SK-N-SH (cell line): Measurements from ENCODE around the gene ZCCHC7. TPM values are rescaled to one million over a fixed set of nuclear protein-coding genes. Genes with fewer than 3 reads are reported as not detected.
"Not testable (repeated sequence)": the region's sequence is repeated elsewhere in the genome, so short reads cannot be mapped to it uniquely, and the experiment has no call there.

Source experiments
- CTCF ChIA-PET: fragments of 300-600, 350-600 bp; formaldehyde crosslinking; extraction: SDS; loops from one replicate; lab custom pipeline; 2021; lab: Yijun Ruan, JAX
- POLR2A ChIA-PET: fragments of 350-600 bp; sonication (Branson Sonifier 250); formaldehyde crosslinking; extraction: SDS; loops from one replicate; lab custom pipeline; 2020; ENCODE audit warnings: antibody characterized with exemption, inconsistent platforms; lab: Yijun Ruan, JAX
- DNase-seq: peaks from one replicate; pipeline ENCODE4 v3.0.0; 2012
- H2AFZ ChIP-seq: fragments of 200-600 bp; sonication (generic); 2 replicates; pipeline ENCODE4 v1.8.1; 2016; ENCODE audit warnings: antibody characterized with exemption, mild to moderate bottlenecking, low read depth
- H3F3A ChIP-seq: fragments of 200-600 bp; sonication (generic); replicated peaks from 2 replicates; pipeline ENCODE3; 2016; ENCODE audit warnings: antibody characterized with exemption, mild to moderate bottlenecking; ENCODE audit not compliant: insufficient read depth
- H3K27ac ChIP-seq, 2 experiments: fragments of 200-500 bp in 1 of 2; fragments of 200-600 bp in 1 of 2; sonication (Bioruptor generic) in 1 of 2; sonication (generic), shearing (Covaris generic) in 1 of 2; 2 replicates each; pipeline versions ENCODE4 v1.5.1 to v1.6.1; 2014 to 2016; ENCODE audit warnings: low read depth in 2 of 2, inconsistent platforms in 1 of 2, low read length in 1 of 2, mild to moderate bottlenecking in 1 of 2, mixed read lengths in 1 of 2
- H3K27me3 ChIP-seq: fragments of 200-600 bp; sonication (generic), shearing (Covaris generic); 2 replicates; pipeline ENCODE4 v1.6.1; 2016; ENCODE audit warnings: mixed run types; ENCODE audit not compliant: insufficient read depth
- H3K36me3 ChIP-seq, 2 experiments: fragments of 200-500 bp in 1 of 2; fragments of 200-600 bp in 1 of 2; sonication (Bioruptor generic) in 1 of 2; sonication (generic) in 1 of 2; replicated peaks in 1 of 2; 2 replicates each; pipeline versions ENCODE3 to v1.5.1; 2014 to 2016; ENCODE audit warnings: low read length in 1 of 2, mild to moderate bottlenecking in 1 of 2; ENCODE audit not compliant: insufficient read depth in 2 of 2, control insufficient read depth in 1 of 2
- H3K4me1 ChIP-seq, 2 experiments: fragments of 200-500 bp in 1 of 2; fragments of 200-600 bp in 1 of 2; sonication (Bioruptor generic) in 1 of 2; sonication (generic), shearing (Covaris generic) in 1 of 2; 2 replicates each; pipeline versions ENCODE4 v1.5.1 to v1.6.1; 2014 to 2016; ENCODE audit warnings: low read depth in 1 of 2, low read length in 1 of 2, mixed run types in 1 of 2; ENCODE audit not compliant: insufficient read depth in 2 of 2, control insufficient read depth in 1 of 2
- H3K4me2 ChIP-seq: fragments of 200-600 bp; sonication (generic), shearing (Covaris generic); 2 replicates; pipeline ENCODE4 v1.6.1; 2017; ENCODE audit warnings: mixed run types
- H3K4me3 ChIP-seq, 2 experiments: fragments of 200-500 bp in 1 of 2; fragments of 200-600 bp in 1 of 2; sonication (Bioruptor generic) in 1 of 2; sonication (generic), shearing (Covaris generic) in 1 of 2; 2 replicates each; pipeline versions ENCODE4 v1.5.1 to v1.8.1; 2014 to 2016; ENCODE audit warnings: low read depth in 2 of 2, inconsistent platforms in 1 of 2, low read length in 1 of 2, mild to moderate bottlenecking in 1 of 2, mixed read lengths in 1 of 2, moderate library complexity in 1 of 2
- H3K79me2 ChIP-seq: fragments of 200-600 bp; sonication (generic); 2 replicates; pipeline ENCODE4 v1.8.1; 2017; ENCODE audit warnings: mild to moderate bottlenecking; ENCODE audit not compliant: insufficient read depth
- H3K9ac ChIP-seq: fragments of 200-600 bp; sonication (generic); 2 replicates; pipeline ENCODE4 v1.6.1; 2017; ENCODE audit warnings: mixed run types
- H3K9me2 ChIP-seq: fragments of 200-600 bp; sonication (generic); 2 replicates; pipeline ENCODE4 v1.6.1; 2017; ENCODE audit warnings: mixed run types
- H3K9me3 ChIP-seq: fragments of 200-600 bp; sonication (generic); 2 replicates; pipeline ENCODE4 v1.6.1; 2017; ENCODE audit warnings: mixed run types, mild to moderate bottlenecking, moderate library complexity
- H4K20me1 ChIP-seq: fragments of 200-600 bp; sonication (generic); 2 replicates; pipeline ENCODE4 v1.6.1; 2017; ENCODE audit warnings: mild to moderate bottlenecking, mixed run types; ENCODE audit not compliant: insufficient read depth
- PBX3 ChIP-seq: IDR thresholded peaks from 2 replicates; pipeline ENCODE4; 2012
- POLR2AphosphoS5 ChIP-seq: IDR thresholded peaks from 2 replicates; pipeline ENCODE4 v1.6.1; 2012; ENCODE audit warnings: low read depth, low read length
- TAF1 ChIP-seq: IDR thresholded peaks from 2 replicates; pipeline ENCODE4 v1.6.1; 2012; ENCODE audit warnings: low read depth, mild to moderate bottlenecking, low read length, moderate library complexity, borderline replicate concordance
- TCF12 ChIP-seq: IDR thresholded peaks from 2 replicates; pipeline ENCODE4 v1.4.0; 2012
- TEAD4 ChIP-seq: IDR thresholded peaks from 2 replicates; pipeline ENCODE4 v1.4.0; 2012; ENCODE audit warnings: mild to moderate bottlenecking, borderline replicate concordance; ENCODE audit not compliant: insufficient read depth
- WGBS: methylation state at CpG from one replicate; pipeline ENCODE4 v1.1.6; 2017; ENCODE audit warnings: low lambda C conversion rate; 5-methylcytosine and 5-hydroxymethylcytosine counted together
- polyA plus RNA-seq, 3 experiments: library from polyadenylated mRNA; depleted of rRNA; stranded (reverse); fragments of >200 nt; gene quantifications; 2 replicates each; pipeline ENCODE4 v1.2.3, GENCODE V29; 2012
- TF ChIP-seq, protein P1 (sequence below): IDR thresholded peaks from 2 replicates; pipeline ENCODE4 v1.6.1; 2012; ENCODE audit warnings: mild to moderate bottlenecking, low read depth, low read length, moderate library complexity
- TF ChIP-seq, protein P2 (sequence below): IDR thresholded peaks from 2 replicates; pipeline ENCODE4 v1.4.0; 2012; ENCODE audit warnings: low read depth, borderline replicate concordance

The ZCCHC7 gene
- polyA plus RNA-seq, 1 of the 3 experiments (the other 2 are of a cell fraction), result 12.6 TPM

- TF ChIP-seq, protein P1, sequence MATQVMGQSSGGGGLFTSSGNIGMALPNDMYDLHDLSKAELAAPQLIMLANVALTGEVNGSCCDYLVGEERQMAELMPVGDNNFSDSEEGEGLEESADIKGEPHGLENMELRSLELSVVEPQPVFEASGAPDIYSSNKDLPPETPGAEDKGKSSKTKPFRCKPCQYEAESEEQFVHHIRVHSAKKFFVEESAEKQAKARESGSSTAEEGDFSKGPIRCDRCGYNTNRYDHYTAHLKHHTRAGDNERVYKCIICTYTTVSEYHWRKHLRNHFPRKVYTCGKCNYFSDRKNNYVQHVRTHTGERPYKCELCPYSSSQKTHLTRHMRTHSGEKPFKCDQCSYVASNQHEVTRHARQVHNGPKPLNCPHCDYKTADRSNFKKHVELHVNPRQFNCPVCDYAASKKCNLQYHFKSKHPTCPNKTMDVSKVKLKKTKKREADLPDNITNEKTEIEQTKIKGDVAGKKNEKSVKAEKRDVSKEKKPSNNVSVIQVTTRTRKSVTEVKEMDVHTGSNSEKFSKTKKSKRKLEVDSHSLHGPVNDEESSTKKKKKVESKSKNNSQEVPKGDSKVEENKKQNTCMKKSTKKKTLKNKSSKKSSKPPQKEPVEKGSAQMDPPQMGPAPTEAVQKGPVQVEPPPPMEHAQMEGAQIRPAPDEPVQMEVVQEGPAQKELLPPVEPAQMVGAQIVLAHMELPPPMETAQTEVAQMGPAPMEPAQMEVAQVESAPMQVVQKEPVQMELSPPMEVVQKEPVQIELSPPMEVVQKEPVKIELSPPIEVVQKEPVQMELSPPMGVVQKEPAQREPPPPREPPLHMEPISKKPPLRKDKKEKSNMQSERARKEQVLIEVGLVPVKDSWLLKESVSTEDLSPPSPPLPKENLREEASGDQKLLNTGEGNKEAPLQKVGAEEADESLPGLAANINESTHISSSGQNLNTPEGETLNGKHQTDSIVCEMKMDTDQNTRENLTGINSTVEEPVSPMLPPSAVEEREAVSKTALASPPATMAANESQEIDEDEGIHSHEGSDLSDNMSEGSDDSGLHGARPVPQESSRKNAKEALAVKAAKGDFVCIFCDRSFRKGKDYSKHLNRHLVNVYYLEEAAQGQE, result no peak
- TF ChIP-seq TEAD4, result no peak
These were observed 12.7 kb upstream of the ZCCHC7 start (continued) for GRCh38 chr9:37107701-37108100.

DNA sequence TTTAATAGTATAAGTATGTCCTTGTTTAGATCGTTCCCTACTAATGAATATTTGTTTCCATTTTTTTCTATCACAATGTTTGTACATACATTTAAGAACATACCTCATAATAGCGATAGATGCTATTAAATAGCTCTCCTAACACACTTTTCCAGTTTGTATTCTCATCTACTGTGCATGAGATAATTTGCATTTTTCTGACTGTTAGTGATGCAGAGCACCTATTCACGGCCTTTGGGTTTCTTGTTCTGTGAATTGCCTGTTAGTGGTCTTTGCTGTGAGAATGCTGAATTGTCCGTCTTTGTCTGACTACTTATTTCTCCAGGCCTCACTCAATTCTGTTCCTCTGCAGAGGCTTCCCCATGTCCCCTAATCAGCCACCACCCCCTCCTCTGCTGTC lies 5.9 kb upstream of the ZCCHC7 start:
- H3F3A ChIP-seq, CTCF ChIA-PET, H3K4me1 ChIP-seq, H3K4me2 ChIP-seq, POLR2A ChIA-PET, DNase-seq, H3K79me2 ChIP-seq, H3K36me3 ChIP-seq, H4K20me1 ChIP-seq, H3K4me3 ChIP-seq, H3K9me3 ChIP-seq, H2AFZ ChIP-seq, H3K27me3 ChIP-seq, H3K9me2 ChIP-seq, H3K9ac ChIP-seq, H3K27ac ChIP-seq: not testable (repeated sequence)
- 79% methylated on average over 4 of the region's 4 CpGs for WGBS

DNA sequence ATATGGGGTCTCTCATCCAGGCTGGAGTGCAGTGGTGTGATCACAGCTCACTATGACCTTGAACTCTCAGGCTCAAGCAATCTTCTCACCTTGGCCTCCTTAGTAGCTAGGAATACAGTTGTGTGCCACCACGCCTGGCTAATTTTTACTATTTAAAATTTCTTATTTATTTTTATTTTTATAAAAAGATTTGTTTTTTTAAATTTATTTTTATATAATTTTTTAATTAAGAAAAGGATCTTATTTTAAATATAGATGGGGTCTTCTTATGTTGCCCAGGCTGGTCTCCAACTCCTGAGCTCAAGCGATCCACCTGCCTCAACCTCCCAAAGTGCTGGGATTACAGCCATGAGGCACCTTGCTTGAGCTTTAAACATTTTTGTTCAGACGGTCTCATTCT lies 2.4 kb upstream of the ZCCHC7 start:
- H3K27me3 ChIP-seq, result no peaks in the 10 kb centered on the region
- TF ChIP-seq POLR2AphosphoS5, result no peak
- no peak overlapping the region for H3K27ac ChIP-seq
- H4K20me1 ChIP-seq, result no peaks in the 10 kb centered on the region; the same call in 1 of the 2 replicates
- H3K4me3 ChIP-seq, result no peak overlapping the region
- H3K9ac ChIP-seq, result no peak overlapping the region
- H3K4me1 ChIP-seq, result peaks cover 5 to 10% of the 10 kb centered on the region in 2 experiments; a peak in 3 of 4 replicates
- no peaks in the 10 kb centered on the region for H3K36me3 ChIP-seq
- H3K79me2 ChIP-seq, result peaks cover 24% of the 10 kb centered on the region
- H3K9me2 ChIP-seq, result no peaks in the 10 kb centered on the region
- H3F3A ChIP-seq, result peaks cover 3% of the 10 kb centered on the region
- ChIA-PET CTCF (no interaction called here), POLR2A (no interaction called here)
- H3K9me3 ChIP-seq, result no peaks in the 10 kb centered on the region
- DNase-seq, result no peak
- 97% methylated on average over 3 of the region's 3 CpGs for WGBS
- no peak overlapping the region for H2AFZ ChIP-seq
- H3K4me2 ChIP-seq, result no peak overlapping the region

GRCh38 chr9:37119360-37119759 lies 1.0 kb upstream of the ZCCHC7 start:
- H3K9me3 ChIP-seq, result no peaks in the 10 kb centered on the region
- DNase-seq, result no peak
- H3K27me3 ChIP-seq, result no peaks in the 10 kb centered on the region
- WGBS, result 98% methylated on average over 9 of the region's 9 CpGs
- no peaks in the 10 kb centered on the region for H3K9me2 ChIP-seq
- peaks cover 3% of the 10 kb centered on the region for H3F3A ChIP-seq
- ChIA-PET CTCF (interaction anchor here (1.1 to 2.0 kb wide), 2 partner anchors 211 to 246 kb away, joined by 3 to 4 read pairs; no protein-coding TSS in a partner anchor), POLR2A (interaction anchor here (0.6 to 1.2 kb wide), 3 partner anchors 37 to 247 kb away, joined by 3 to 4 read pairs (median 3); no protein-coding TSS in a partner anchor)
- H3K36me3 ChIP-seq, result no peaks in the 10 kb centered on the region
- TF ChIP-seq, protein P2, sequence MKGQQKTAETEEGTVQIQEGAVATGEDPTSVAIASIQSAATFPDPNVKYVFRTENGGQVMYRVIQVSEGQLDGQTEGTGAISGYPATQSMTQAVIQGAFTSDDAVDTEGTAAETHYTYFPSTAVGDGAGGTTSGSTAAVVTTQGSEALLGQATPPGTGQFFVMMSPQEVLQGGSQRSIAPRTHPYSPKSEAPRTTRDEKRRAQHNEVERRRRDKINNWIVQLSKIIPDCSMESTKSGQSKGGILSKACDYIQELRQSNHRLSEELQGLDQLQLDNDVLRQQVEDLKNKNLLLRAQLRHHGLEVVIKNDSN, result no peak
- TF ChIP-seq TAF1, result no peak
- TF ChIP-seq PBX3, result no peak
- no peak for TF ChIP-seq TCF12
- H3K79me2 ChIP-seq, result peaks cover 38% of the 10 kb centered on the region
- H3K4me1 ChIP-seq, result peaks cover 5 to 10% of the 10 kb centered on the region in 2 experiments; a peak in 3 of 4 replicates
- peak overlapping the region in 1 of 2 experiments; percentile 89; a peak in 2 of 4 replicates for H3K4me3 ChIP-seq
- no peaks in the 10 kb centered on the region; the same call in 1 of the 2 replicates for H4K20me1 ChIP-seq
- no peak overlapping the region for H3K9ac ChIP-seq
- peak overlapping the region; percentile 96 for H3K4me2 ChIP-seq
- H3K27ac ChIP-seq, result peak overlapping the region in 1 of 2 experiments; percentile 79; a peak in 1 of 4 replicates
- H2AFZ ChIP-seq, result peak overlapping the region; percentile 97; the same call in 1 of the 2 replicates
